K562 (cell line): ENCODE measurements around the gene FAM50A. TPM values are rescaled to one million over a fixed set of nuclear protein-coding genes. Genes with fewer than 3 reads are reported as not detected.

ENCODE experiments used
- ATF2 ChIP-seq: sonication (generic); formaldehyde crosslinking; IDR thresholded peaks from 2 replicates; pipeline ENCODE4 v1.8.1; 2022; ENCODE audit warnings: missing genetic modification reagents
- ATF7 ChIP-seq: fragments of 450-650 bp; IDR thresholded peaks from 2 replicates; pipeline ENCODE4 v1.7.1; 2014; ENCODE audit warnings: mild to moderate bottlenecking, moderate library complexity
- C11orf30 ChIP-seq: fragments of 450-650 bp; IDR thresholded peaks from 2 replicates; pipeline ENCODE4 v1.6.1; 2016; ENCODE audit warnings: low read depth, mild to moderate bottlenecking
- CC2D1A ChIP-seq: fragments of 450-650 bp; IDR thresholded peaks from 2 replicates; pipeline ENCODE4 v1.6.1; 2017; ENCODE audit warnings: mild to moderate bottlenecking
- CHD1 ChIP-seq: fragments of 200-600 bp; sonication (generic); IDR thresholded peaks from one replicate; pipeline ENCODE4 v1.6.1; 2012; ENCODE audit warnings: mild to moderate bottlenecking, moderate library complexity, low read length, inconsistent platforms
- CREB5 ChIP-seq: fragments of 250-450 bp; sonication (Bioruptor Pico); IDR thresholded peaks from 2 replicates; pipeline ENCODE4 v1.5.0; 2020; ENCODE audit warnings: mild to moderate bottlenecking
- FOXO4 ChIP-seq: fragments of 450-650 bp; formaldehyde crosslinking; IDR thresholded peaks from 2 replicates; pipeline ENCODE4 v1.4.0; 2020; ENCODE audit warnings: mild to moderate bottlenecking, moderate library complexity
- GABPA ChIP-seq: fragments of 200-800 bp; sonication (Bioruptor generic); conservative IDR thresholded peaks from 2 replicates; pipeline ENCODE4 v1.6.1; 2016; ENCODE audit warnings: low read depth, missing genetic modification characterization, missing compliant biosample characterization
- GATAD2B ChIP-seq: fragments of 450-650 bp; IDR thresholded peaks from 2 replicates; pipeline ENCODE4 v1.6.1; 2017; ENCODE audit warnings: mild to moderate bottlenecking, borderline replicate concordance
- HIVEP1 ChIP-seq: fragments of 250-450 bp; sonication (Bioruptor Pico); IDR thresholded peaks from 2 replicates; pipeline ENCODE4 v1.4.0; 2020; ENCODE audit warnings: mild to moderate bottlenecking
- HOXB6 ChIP-seq: fragments of 250-450 bp; sonication (Bioruptor Pico); IDR thresholded peaks from 2 replicates; pipeline ENCODE4 v1.5.1; 2022; ENCODE audit warnings: mild to moderate bottlenecking, borderline replicate concordance
- HSF4 ChIP-seq: fragments of 250-450 bp; sonication (Bioruptor Pico); IDR thresholded peaks from 2 replicates; pipeline ENCODE4 v2.1.2; 2022; ENCODE audit warnings: mild to moderate bottlenecking, moderate library complexity, borderline replicate concordance
- MBD2 ChIP-seq: sonication (generic); IDR thresholded peaks from 2 replicates; pipeline ENCODE4 v1.6.1; 2016; ENCODE audit warnings: low read depth, borderline replicate concordance
- MEIS2 ChIP-seq: fragments of 450-650 bp; IDR thresholded peaks from 2 replicates; pipeline ENCODE4 v1.6.1; 2014; ENCODE audit warnings: mild to moderate bottlenecking; ENCODE audit not compliant: partially characterized antibody
- NR2F6 ChIP-seq: fragments of 450-650 bp; formaldehyde crosslinking; IDR thresholded peaks from 2 replicates; pipeline ENCODE4 v1.4.0; 2020; ENCODE audit warnings: mild to moderate bottlenecking
- POLR2B ChIP-seq: fragments of 450-650 bp; IDR thresholded peaks from 2 replicates; pipeline ENCODE4 v1.6.1; 2018; ENCODE audit warnings: low read depth; ENCODE audit not compliant: partially characterized antibody
- STAT5B ChIP-seq: fragments of 250-450 bp; sonication (Bioruptor Pico); IDR thresholded peaks from 2 replicates; pipeline ENCODE4 v1.8.0; 2021; ENCODE audit warnings: mild to moderate bottlenecking, inconsistent platforms
- TBL1XR1 ChIP-seq, 2 experiments: IDR thresholded peaks; 2 replicates each; pipeline ENCODE4 v1.6.1; 2012; ENCODE audit warnings: improper control_type of control experiment in 2 of 2, low read length in 2 of 2, mild to moderate bottlenecking in 1 of 2
- TCF3 ChIP-seq: sonication (generic); formaldehyde crosslinking; IDR thresholded peaks from 2 replicates; pipeline ENCODE4 v1.4.0; 2020; ENCODE audit warnings: mild to moderate bottlenecking, missing genetic modification reagents
- THRA ChIP-seq: fragments of 450-650 bp; IDR thresholded peaks from 2 replicates; pipeline ENCODE4 v1.6.1; 2017; ENCODE audit warnings: mild to moderate bottlenecking, moderate library complexity
- ZC3H8 ChIP-seq: fragments of 450-650 bp; IDR thresholded peaks from 2 replicates; pipeline ENCODE4 v1.6.1; 2017
- ZKSCAN1 ChIP-seq: fragments of 150-350 bp; IDR thresholded peaks from 2 replicates; pipeline ENCODE4 v1.6.1; 2016; ENCODE audit warnings: low read depth, low read length
- ZNF140 ChIP-seq: fragments of 250-450 bp; sonication (Bioruptor Pico); IDR thresholded peaks from 2 replicates; pipeline ENCODE4 v1.8.0; 2021; ENCODE audit warnings: moderate library complexity, mild to moderate bottlenecking, inconsistent platforms
- ZNF75A ChIP-seq: fragments of 450-650 bp; formaldehyde crosslinking; IDR thresholded peaks from 2 replicates; pipeline ENCODE4 v1.4.0; 2020; ENCODE audit warnings: mild to moderate bottlenecking
- ZNF785 ChIP-seq: fragments of 250-450 bp; sonication (Bioruptor Pico); IDR thresholded peaks from 2 replicates; pipeline ENCODE4 v1.4.0; 2020; ENCODE audit warnings: mild to moderate bottlenecking
- polyA plus RNA-seq, 8 experiments: library from polyadenylated mRNA; depleted of rRNA in 4 of 8; stranded (reverse) in 5 of 8; unstranded in 3 of 8; fragments of >200 nt; fragmentation: Nextera tagmentation in 2 of 8; fragmentation: Illumina TruSeq in 1 of 8; extraction: Ambion mirVana in 2 of 8; extraction: Trizol in 1 of 8; gene quantifications; 2 replicates each; pipeline versions ENCODE4 v1.2.1 to v1.2.3, GENCODE V29; 2011 to 2014; ENCODE audit warnings: inconsistent platforms in 1 of 8, missing spikeins in 1 of 8
- total RNA-seq, 7 experiments: library from RNA; depleted of rRNA in 6 of 7; stranded (reverse); fragments of >200 nt in 6 of 7; fragmentation: Illumina TruSeq in 2 of 7; extraction: Trizol in 2 of 7; gene quantifications; 2 replicates each; pipeline versions ENCODE4 v1.2.1 to v1.2.3, GENCODE V29; 2011 to 2021; ENCODE audit warnings: low replicate concordance in 1 of 7

The FAM50A gene
- total and polyA plus RNA-seq, 9 of the 15 experiments (the other 6 are each of a cell fraction or from before 2014, with no cell fraction given): 4.4 to 114 (median 67.3) TPM

GRCh38 chrX:154478728-154479622, 35.0 kb downstream of the FAM50A start, which contains the start of gene LAGE3 (continued):
- TF ChIP-seq ATF2 (CRISPR knock-in tag) (no peak), TBL1XR1 (IDR thresholded peaks at IDR 0.05; ENCODE audit: low read length in 2 of 2) (0 out of 4 replicates have a peak, but pooled peaks have one; percentile 22 to 28), ZNF785 (CRISPR knock-in tag) (no peak), ZKSCAN1 (no peak), HOXB6 (CRISPR knock-in tag) (no peak), GATAD2B (peak; percentile 59; the same call in 1 of the 2 replicates), NR2F6 (CRISPR knock-in tag) (no peak), FOXO4 (CRISPR knock-in tag) (no peak), ZNF75A (CRISPR knock-in tag) (no peak), CREB5 (CRISPR knock-in tag) (no peak), MEIS2 (peak; percentile 89), C11orf30 (no peak), ATF7 (no peak), THRA (no peak), HSF4 (0 out of 2 replicates have a peak, but pooled peaks have one; percentile 22), ZNF140 (CRISPR knock-in tag) (no peak), TCF3 (CRISPR knock-in tag) (peak; percentile 22; the same call in 1 of the 2 replicates), ZC3H8 (no peak), STAT5B (CRISPR knock-in tag) (no peak), CC2D1A (no peak), CHD1 (no peak), MBD2 (peak; percentile 49; the same call in 1 of the 2 replicates), GABPA (tag) (no peak), HIVEP1 (CRISPR knock-in tag) (no peak), POLR2B (peak; percentile 70)
